ENCODE data around the gene RNU7-1.

RNU7-1 gene

GRCh38 chr12:6966351-6966750 lies 22.7 kb downstream of the RNU7-1 start:
- no peak for DNase-seq

- no peak for DNase-seq
Observed at GRCh38 chr12:6967651-6968100, 24.1 kb downstream of the RNU7-1 start.

GRCh38 chr12:6968426-6968825 lies 24.8 kb downstream of the RNU7-1 start:
- DNase-seq: no peak

GRCh38 chr12:6970096-6970527 lies 26.5 kb downstream of the RNU7-1 start:
- no peak for DNase-seq

- DNase-seq: no peak
Observed at GRCh38 chr12:6974180-6974579, 30.6 kb downstream of the RNU7-1 start.

- no peak for DNase-seq
Observed at GRCh38 chr12:6975297-6976032, 31.8 kb downstream of the RNU7-1 start.

- no peak for DNase-seq
Observed at GRCh38 chr12:6977653-6978052, 34.0 kb downstream of the RNU7-1 start.

GRCh38 chr12:6978188-6978587 lies 34.6 kb downstream of the RNU7-1 start:
- DNase-seq: no peak

GRCh38 chr12:6978611-6979011 lies 35.0 kb downstream of the RNU7-1 start:
- no peak for DNase-seq

GRCh38 chr12:6979021-6979420 lies 35.4 kb downstream of the RNU7-1 start:
- no peak for DNase-seq

GRCh38 chr12:6979453-6979852 lies 35.8 kb downstream of the RNU7-1 start:
- no peak for DNase-seq

- no peak for DNase-seq
Observed at GRCh38 chr12:6980075-6980474, 36.5 kb downstream of the RNU7-1 start.

GRCh38 chr12:6980740-6981139 lies 37.1 kb downstream of the RNU7-1 start:
- DNase-seq: no peak

GRCh38 chr12:6981152-6982052 lies 37.8 kb downstream of the RNU7-1 start:
- no peak for DNase-seq

- DNase-seq: no peak
Observed at GRCh38 chr12:6982532-6982931, 38.9 kb downstream of the RNU7-1 start.

- DNase-seq: no peak
Observed at GRCh38 chr12:6987956-6988553, 44.4 kb downstream of the RNU7-1 start.

All from SHP77 treated with DMSO at 0.1 percent for 48 hours (cell line).